LNCAP (cell line): ENCODE measurements around the gene RBKS.

Experiments
- CTCF ChIP-seq: fragments of 450-650 bp; IDR thresholded peaks from 2 replicates; pipeline ENCODE4 v1.5.1; 2017; ENCODE audit warnings: mild to moderate bottlenecking

The RBKS gene

GRCh38 chr2:27863146-27863545 lies 27.0 kb downstream of the RBKS start:
- TF ChIP-seq CTCF, result no peak

GRCh38 chr2:27860111-27860510 lies 30.1 kb downstream of the RBKS start:
- no peak for TF ChIP-seq CTCF

GRCh38 chr2:27857417-27858172 lies 32.6 kb downstream of the RBKS start:
- no peak for TF ChIP-seq CTCF

GRCh38 chr2:27856956-27857355 lies 33.2 kb downstream of the RBKS start:
- no peak for TF ChIP-seq CTCF

- no peak for TF ChIP-seq CTCF
Observed at GRCh38 chr2:27856386-27856785, 33.8 kb downstream of the RBKS start.

- TF ChIP-seq CTCF, result no peak
Observed at GRCh38 chr2:27855476-27855875, 34.7 kb downstream of the RBKS start.

- no peak for TF ChIP-seq CTCF
Observed at GRCh38 chr2:27854229-27854862, 35.8 kb downstream of the RBKS start.
